Neural progenitor cell (in vitro differentiated cells): ENCODE measurements around the gene SLC44A1. TPM values are rescaled to one million over a fixed set of nuclear protein-coding genes. Genes with fewer than 3 reads are reported as not detected.
"Not testable (repeated sequence)": the region's sequence is repeated elsewhere in the genome, so short reads cannot be mapped to it uniquely, and the experiment has no call there.

Experiments used
- DNase-seq: peaks from one replicate; pipeline ENCODE4 v3.0.0-alpha.2; 2016; ENCODE audit warnings: low spot score
- H2AFZ ChIP-seq: fragments of 200-600 bp; sonication (generic); replicated peaks from 2 replicates; pipeline ENCODE4 v1.6.1; 2016; ENCODE audit warnings: antibody characterized with exemption
- H3F3A ChIP-seq: fragments of 200-600 bp; sonication (generic); 2 replicates; pipeline ENCODE4 v1.6.1; 2016; ENCODE audit warnings: antibody characterized with exemption, low read depth
- H3K27ac ChIP-seq: fragments of 200-600 bp; sonication (generic); 2 replicates; pipeline ENCODE4 v1.5.1; 2016; ENCODE audit warnings: mild to moderate bottlenecking
- H3K27me3 ChIP-seq: fragments of 200-600 bp; sonication (generic); 2 replicates; pipeline ENCODE4 v1.6.1; 2016; ENCODE audit warnings: mild to moderate bottlenecking, moderate library complexity
- H3K36me3 ChIP-seq: fragments of 200-600 bp; sonication (generic); 2 replicates; pipeline ENCODE4 v1.5.1; 2016
- H3K4me1 ChIP-seq: fragments of 200-600 bp; sonication (generic); 2 replicates; pipeline ENCODE4 v1.6.1; 2016; ENCODE audit warnings: mixed run types
- H3K4me2 ChIP-seq: fragments of 200-600 bp; sonication (generic); 2 replicates; pipeline ENCODE4 v1.6.1; 2016
- H3K4me3 ChIP-seq: fragments of 200-600 bp; sonication (generic); 2 replicates; pipeline ENCODE4 v1.5.1; 2016
- H3K79me2 ChIP-seq: fragments of 200-600 bp; sonication (generic); 2 replicates; pipeline ENCODE4 v1.6.1; 2016; ENCODE audit warnings: low read depth
- H3K9ac ChIP-seq: fragments of 200-600 bp; sonication (generic); 2 replicates; pipeline ENCODE4 v1.6.1; 2016
- H3K9me3 ChIP-seq: fragments of 200-600 bp; sonication (generic); 2 replicates; pipeline ENCODE4 v1.5.1; 2016; ENCODE audit warnings: low read depth
- H4K20me1 ChIP-seq: fragments of 200-600 bp; sonication (generic); 2 replicates; pipeline ENCODE4 v1.6.1; 2016; ENCODE audit warnings: low read depth
- H3K27ac Mint-ChIP-seq: 3 replicates; pipeline ENCODE4 v1.8.0; 2021; ENCODE audit warnings: mixed read lengths
- H3K27me3 Mint-ChIP-seq: 2 replicates; pipeline ENCODE4 v1.8.0; 2022; ENCODE audit warnings: low read depth, mild to moderate bottlenecking, inconsistent platforms, moderate library complexity, mixed read lengths; ENCODE audit not compliant: insufficient read depth
- H3K36me3 Mint-ChIP-seq: 3 replicates; pipeline ENCODE4 v1.8.0; 2021; ENCODE audit warnings: mixed read lengths
- H3K4me1 Mint-ChIP-seq: 3 replicates; pipeline ENCODE4 v1.8.0; 2021; ENCODE audit warnings: mixed read lengths
- H3K4me3 Mint-ChIP-seq: 3 replicates; pipeline ENCODE4 v1.8.0; 2021; ENCODE audit warnings: mild to moderate bottlenecking, moderate library complexity, mixed read lengths
- H3K9me3 Mint-ChIP-seq: 3 replicates; pipeline ENCODE4 v1.8.0; 2020; ENCODE audit warnings: mixed read lengths
- EZH2 ChIP-seq: fragments of 200-600 bp; sonication (generic); IDR thresholded peaks from 2 replicates; pipeline ENCODE4 v1.6.1; 2017; ENCODE audit warnings: antibody characterized with exemption, mild to moderate bottlenecking, moderate library complexity
- EZH2phosphoT487 ChIP-seq: fragments of 200-600 bp; sonication (generic); IDR thresholded peaks from 2 replicates; pipeline ENCODE4 v1.6.1; 2017; ENCODE audit warnings: antibody characterized with exemption
- total RNA-seq: library from RNA; depleted of rRNA; stranded (reverse); fragments of >200 nt; gene quantifications from 2 replicates; pipeline ENCODE4 v1.2.3, GENCODE V29; 2015; ENCODE audit warnings: low replicate concordance
- TF ChIP-seq, protein P1 (sequence below): fragments of 200-600 bp; sonication (generic); IDR thresholded peaks from 2 replicates; pipeline ENCODE4 v1.5.1; 2017; ENCODE audit warnings: antibody characterized with exemption, mild to moderate bottlenecking

The SLC44A1 gene
- total RNA-seq, 1 donor from 2014 or later = 41.4 TPM

DNA sequence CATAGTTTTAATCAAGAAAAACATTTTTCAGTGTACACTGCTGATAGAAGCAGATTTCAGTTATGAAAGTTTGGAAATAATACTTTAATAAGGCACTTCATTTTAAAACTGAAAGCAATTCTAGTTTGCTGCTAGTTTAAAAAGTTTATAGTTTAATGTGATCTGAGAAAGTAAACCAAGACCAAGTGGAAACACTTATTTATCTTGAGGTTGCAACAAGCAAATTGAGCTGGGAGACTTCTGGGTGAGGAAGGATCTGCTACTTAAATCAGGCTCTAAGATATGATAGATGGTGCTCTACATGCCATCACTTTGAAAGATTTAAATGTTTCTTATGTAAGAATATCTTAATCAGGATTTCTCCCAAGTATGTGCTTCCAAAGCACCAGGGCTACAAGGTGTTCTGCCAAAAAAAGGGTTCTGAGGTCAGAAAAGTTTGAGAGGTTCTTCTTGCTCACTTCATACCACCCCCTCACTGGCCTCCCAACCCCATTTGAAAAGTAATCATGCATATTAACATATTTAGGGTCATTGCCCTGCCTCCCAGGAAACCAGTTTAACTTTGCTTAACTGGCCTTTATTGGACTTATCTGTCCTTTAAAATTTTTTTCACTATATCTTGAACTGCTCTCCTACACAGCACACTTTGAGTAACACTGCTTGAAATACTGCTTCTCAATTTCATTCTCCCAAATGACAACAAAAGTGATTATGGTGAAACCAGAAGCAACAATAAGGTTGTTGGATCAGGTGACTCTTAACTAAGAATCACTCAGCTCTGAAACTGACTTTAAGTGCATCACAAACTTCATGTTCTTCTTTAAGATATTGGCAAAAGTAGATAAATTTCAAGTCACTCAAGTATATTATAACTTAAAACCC, 15.5 kb downstream of the SLC44A1 start:
- Histone ChIP-seq H3K4me1 (peaks cover 9% of the 10 kb centered on the region), H3F3A (no peaks in the 10 kb centered on the region), H3K36me3 (no peaks in the 10 kb centered on the region), H3K4me3 (no peak overlapping the region), H3K4me2 (no peak overlapping the region), H4K20me1 (no peaks in the 10 kb centered on the region), H3K27me3 (no peaks in the 10 kb centered on the region), H3K27ac (no peak overlapping the region), H3K9me3 (no peaks in the 10 kb centered on the region), H2AFZ (no peak overlapping the region), H3K9ac (no peak overlapping the region), H3K79me2 (peaks cover 89% of the 10 kb centered on the region)
- Mint-ChIP-seq H3K27ac (no peak overlapping the region), H3K4me1 (peaks cover 10% of the 10 kb centered on the region), H3K27me3 (no peaks in the 10 kb centered on the region), H3K9me3 (no peaks in the 10 kb centered on the region), H3K36me3 (no peaks in the 10 kb centered on the region), H3K4me3 (no peak overlapping the region)
- DNase-seq = no peak
- no peak for TF ChIP-seq EZH2phosphoT487
- TF ChIP-seq, protein P1, sequence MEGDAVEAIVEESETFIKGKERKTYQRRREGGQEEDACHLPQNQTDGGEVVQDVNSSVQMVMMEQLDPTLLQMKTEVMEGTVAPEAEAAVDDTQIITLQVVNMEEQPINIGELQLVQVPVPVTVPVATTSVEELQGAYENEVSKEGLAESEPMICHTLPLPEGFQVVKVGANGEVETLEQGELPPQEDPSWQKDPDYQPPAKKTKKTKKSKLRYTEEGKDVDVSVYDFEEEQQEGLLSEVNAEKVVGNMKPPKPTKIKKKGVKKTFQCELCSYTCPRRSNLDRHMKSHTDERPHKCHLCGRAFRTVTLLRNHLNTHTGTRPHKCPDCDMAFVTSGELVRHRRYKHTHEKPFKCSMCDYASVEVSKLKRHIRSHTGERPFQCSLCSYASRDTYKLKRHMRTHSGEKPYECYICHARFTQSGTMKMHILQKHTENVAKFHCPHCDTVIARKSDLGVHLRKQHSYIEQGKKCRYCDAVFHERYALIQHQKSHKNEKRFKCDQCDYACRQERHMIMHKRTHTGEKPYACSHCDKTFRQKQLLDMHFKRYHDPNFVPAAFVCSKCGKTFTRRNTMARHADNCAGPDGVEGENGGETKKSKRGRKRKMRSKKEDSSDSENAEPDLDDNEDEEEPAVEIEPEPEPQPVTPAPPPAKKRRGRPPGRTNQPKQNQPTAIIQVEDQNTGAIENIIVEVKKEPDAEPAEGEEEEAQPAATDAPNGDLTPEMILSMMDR = no peak
- no peak for TF ChIP-seq EZH2

DNA sequence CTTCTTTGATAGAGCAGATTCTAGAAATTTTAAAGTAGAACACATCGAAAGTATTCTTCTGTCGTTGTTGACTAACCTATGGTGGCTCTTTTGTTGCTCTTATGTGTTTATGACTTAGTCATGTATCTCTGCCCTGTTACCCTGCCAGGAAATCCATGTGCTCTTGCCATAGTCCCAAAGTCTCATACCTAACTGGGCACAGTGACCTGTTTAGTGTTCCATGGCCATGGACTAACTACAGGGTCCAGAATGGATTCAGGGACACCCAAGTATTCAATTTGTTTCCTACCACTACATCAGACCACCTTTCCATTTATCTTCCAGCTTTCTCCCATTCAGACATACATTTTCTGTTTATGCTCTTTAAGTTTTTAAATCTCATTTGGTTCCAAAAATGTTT, 18.0 kb downstream of the SLC44A1 start:
- Histone ChIP-seq H3K79me2 (peaks cover 88% of the 10 kb centered on the region), H2AFZ (no peak overlapping the region), H3F3A (no peaks in the 10 kb centered on the region), H3K27me3 (no peaks in the 10 kb centered on the region), H3K9ac (no peak overlapping the region), H3K36me3 (no peaks in the 10 kb centered on the region), H3K9me3 (no peaks in the 10 kb centered on the region), H3K4me2 (no peak overlapping the region), H3K4me3 (no peak overlapping the region), H3K27ac (no peak overlapping the region), H4K20me1 (no peaks in the 10 kb centered on the region), H3K4me1 (peaks cover 6% of the 10 kb centered on the region)
- DNase-seq = no peak
- Mint-ChIP-seq H3K4me1 (peaks cover 10% of the 10 kb centered on the region), H3K27me3 (no peaks in the 10 kb centered on the region), H3K9me3 (no peaks in the 10 kb centered on the region), H3K27ac (no peak overlapping the region), H3K36me3 (no peaks in the 10 kb centered on the region), H3K4me3 (no peak overlapping the region)
- no peak for TF ChIP-seq EZH2phosphoT487
- no peak for TF ChIP-seq EZH2
- TF ChIP-seq, protein P1 = no peak

DNA sequence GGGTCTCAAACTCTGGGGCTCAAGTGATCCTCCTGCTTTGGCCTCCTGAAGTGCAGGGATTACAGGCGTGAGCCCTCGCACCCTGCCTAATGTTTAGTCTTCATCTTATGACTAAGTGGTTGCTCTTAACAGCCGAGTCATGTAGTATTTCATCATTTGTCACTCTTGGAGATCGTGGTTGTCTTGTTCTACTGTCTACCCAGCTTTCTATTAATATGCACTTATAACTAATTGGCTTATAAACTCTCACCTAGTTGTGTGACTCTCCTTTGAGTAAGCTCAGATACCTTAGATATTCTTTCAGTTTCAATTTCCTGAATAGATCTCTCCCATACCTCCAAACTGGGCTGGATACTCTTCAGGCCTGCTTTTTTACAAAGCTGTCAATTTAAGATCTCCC, 19.9 kb downstream of the SLC44A1 start:
- no peaks in the 10 kb centered on the region for H3F3A ChIP-seq
- no peaks in the 10 kb centered on the region for H3K27me3 ChIP-seq
- H3K4me3 Mint-ChIP-seq = no peak overlapping the region
- no peaks in the 10 kb centered on the region for H3K36me3 ChIP-seq
- TF ChIP-seq EZH2phosphoT487 (no peak), EZH2 (no peak)
- TF ChIP-seq, protein P1 = no peak
- no peaks in the 10 kb centered on the region for H3K36me3 Mint-ChIP-seq
- H2AFZ ChIP-seq = no peak overlapping the region
- peaks cover 6% of the 10 kb centered on the region for H4K20me1 ChIP-seq
- no peak overlapping the region for H3K9ac ChIP-seq
- no peak overlapping the region for H3K4me2 ChIP-seq
- H3K27me3 Mint-ChIP-seq = no peaks in the 10 kb centered on the region
- no peak overlapping the region for H3K27ac ChIP-seq
- H3K9me3 Mint-ChIP-seq = no peaks in the 10 kb centered on the region
- no peak overlapping the region for H3K27ac Mint-ChIP-seq
- peaks cover 93% of the 10 kb centered on the region for H3K79me2 ChIP-seq
- no peak for DNase-seq
- H3K4me3 ChIP-seq = no peak overlapping the region
- no peaks in the 10 kb centered on the region for H3K9me3 ChIP-seq
- peaks cover 7% of the 10 kb centered on the region for H3K4me1 Mint-ChIP-seq
- H3K4me1 ChIP-seq = peaks cover 8% of the 10 kb centered on the region

DNA sequence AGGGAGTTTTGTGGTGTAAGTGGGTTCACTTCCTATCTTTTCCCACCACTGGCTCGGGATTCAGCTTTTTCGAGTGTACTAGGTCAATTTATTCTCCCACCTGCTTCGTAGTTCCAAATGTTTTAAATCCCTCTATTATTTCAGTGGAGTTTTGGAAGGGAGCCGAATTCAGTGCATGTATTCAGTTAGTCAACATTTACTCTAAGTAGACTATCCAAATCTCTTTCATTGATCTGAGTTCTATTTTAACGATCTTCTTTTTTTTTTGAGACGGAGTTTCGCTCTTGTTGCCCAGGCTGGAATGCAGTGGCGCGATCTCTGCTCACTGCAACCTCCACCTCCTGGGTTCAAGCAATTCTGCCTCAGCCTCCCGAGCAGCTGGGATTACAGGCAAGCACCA, 23.8 kb downstream of the SLC44A1 start:
- not testable (repeated sequence) for H3K9me3 ChIP-seq, H3K9ac ChIP-seq, H3K4me3 Mint-ChIP-seq, H2AFZ ChIP-seq, H3K27ac Mint-ChIP-seq, H3K4me1 Mint-ChIP-seq, H3K27me3 ChIP-seq, H3K36me3 ChIP-seq, H3K4me3 ChIP-seq, DNase-seq, H3K9me3 Mint-ChIP-seq, H3K27ac ChIP-seq, H3K4me2 ChIP-seq, H3K27me3 Mint-ChIP-seq, H3K36me3 Mint-ChIP-seq
- Histone ChIP-seq H3K79me2 (peaks cover 85% of the 10 kb centered on the region), H3K4me1 (peaks cover 23% of the 10 kb centered on the region), H3F3A (peaks cover 14% of the 10 kb centered on the region), H4K20me1 (peaks cover 34% of the 10 kb centered on the region)
